Measurements from ENCODE around the gene TPM1. TPM values are rescaled to one million over a fixed set of nuclear protein-coding genes. Genes with fewer than 3 reads are reported as not detected.

Gene TPM1
- total and polyA plus RNA-seq, 10 of the 15 experiments (the other 5 are each of a cell fraction or from before 2014, with no cell fraction given): 0.43 to 10.0 (median 2.4) TPM

DNA sequence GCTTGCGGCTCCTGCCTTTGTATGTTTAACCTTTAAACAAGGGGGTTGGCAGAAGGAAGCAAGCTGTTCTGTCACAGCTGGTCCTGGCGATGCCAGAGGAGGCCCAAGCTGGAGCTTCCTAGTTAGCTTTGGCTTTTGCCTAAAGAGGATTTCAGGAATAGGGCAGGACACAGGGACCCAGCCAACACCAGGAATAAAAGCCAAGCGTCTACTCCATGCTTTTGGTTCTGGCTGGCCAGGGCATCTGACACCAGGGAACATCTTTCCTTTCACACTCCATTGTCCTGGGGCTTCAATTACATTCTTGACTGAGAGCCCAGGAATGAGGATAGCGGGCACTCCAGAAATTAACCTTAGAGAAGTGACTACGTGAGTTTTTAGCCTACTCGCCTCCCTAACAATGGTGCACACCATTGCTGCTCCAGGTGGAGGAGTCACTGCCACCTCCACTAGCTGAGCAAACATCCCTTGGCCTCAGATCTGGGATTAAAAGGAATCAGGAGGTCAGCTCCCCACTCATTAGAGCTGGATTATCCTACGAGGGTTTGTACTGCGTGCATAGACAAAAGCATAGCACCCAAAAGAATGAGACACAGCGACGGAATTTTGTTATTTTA lies 38.2 kb downstream of the TPM1 start:
- POLR2A ChIA-PET: no interaction called here
- SMC1A ChIA-PET (ENCODE audit: uncharacterized antibody, unreplicated experiment): no interaction called here
- TF ChIP-seq FOXM1 (IDR thresholded peaks at IDR 0.05; ENCODE audit: low read depth, low read length): no peak
- TF ChIP-seq MXI1 (IDR thresholded peaks at IDR 0.05; ENCODE audit: low read depth, low read length): no peak
- no peak for TF ChIP-seq NFYB (IDR thresholded peaks at IDR 0.05; ENCODE audit: insufficient read depth, low read depth, low read length)
- TF ChIP-seq NRF1 (conservative IDR thresholded peaks at IDR 0.05; ENCODE audit: low read depth, low read length): no peak
- TF ChIP-seq, protein P1, sequence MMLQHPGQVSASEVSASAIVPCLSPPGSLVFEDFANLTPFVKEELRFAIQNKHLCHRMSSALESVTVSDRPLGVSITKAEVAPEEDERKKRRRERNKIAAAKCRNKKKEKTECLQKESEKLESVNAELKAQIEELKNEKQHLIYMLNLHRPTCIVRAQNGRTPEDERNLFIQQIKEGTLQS (IDR thresholded peaks at IDR 0.05; ENCODE audit: borderline replicate concordance, extremely low read depth, low read depth, low read length): no peak
- TF ChIP-seq SMAD1 (IDR thresholded peaks at IDR 0.05; ENCODE audit: low read depth, partially characterized antibody): no peak
- TF ChIP-seq TARDBP (IDR thresholded peaks at IDR 0.05; ENCODE audit: borderline replicate concordance): no peak
- TF ChIP-seq, protein P2, sequence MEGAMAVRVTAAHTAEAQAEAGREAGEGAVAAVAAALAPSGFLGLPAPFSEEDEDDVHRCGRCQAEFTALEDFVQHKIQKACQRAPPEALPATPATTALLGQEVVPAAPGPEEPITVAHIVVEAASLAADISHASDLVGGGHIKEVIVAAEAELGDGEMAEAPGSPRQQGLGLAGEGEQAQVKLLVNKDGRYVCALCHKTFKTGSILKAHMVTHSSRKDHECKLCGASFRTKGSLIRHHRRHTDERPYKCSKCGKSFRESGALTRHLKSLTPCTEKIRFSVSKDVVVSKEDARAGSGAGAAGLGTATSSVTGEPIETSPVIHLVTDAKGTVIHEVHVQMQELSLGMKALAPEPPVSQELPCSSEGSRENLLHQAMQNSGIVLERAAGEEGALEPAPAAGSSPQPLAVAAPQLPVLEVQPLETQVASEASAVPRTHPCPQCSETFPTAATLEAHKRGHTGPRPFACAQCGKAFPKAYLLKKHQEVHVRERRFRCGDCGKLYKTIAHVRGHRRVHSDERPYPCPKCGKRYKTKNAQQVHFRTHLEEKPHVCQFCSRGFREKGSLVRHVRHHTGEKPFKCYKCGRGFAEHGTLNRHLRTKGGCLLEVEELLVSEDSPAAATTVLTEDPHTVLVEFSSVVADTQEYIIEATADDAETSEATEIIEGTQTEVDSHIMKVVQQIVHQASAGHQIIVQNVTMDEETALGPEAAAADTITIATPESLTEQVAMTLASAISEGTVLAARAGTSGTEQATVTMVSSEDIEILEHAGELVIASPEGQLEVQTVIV (IDR thresholded peaks at IDR 0.05; ENCODE audit: borderline replicate concordance, partially characterized antibody): no peak
- no peak for TF ChIP-seq NFIC (IDR thresholded peaks at IDR 0.05; ENCODE audit: low read depth, low read length)
- TF ChIP-seq, protein P3, sequence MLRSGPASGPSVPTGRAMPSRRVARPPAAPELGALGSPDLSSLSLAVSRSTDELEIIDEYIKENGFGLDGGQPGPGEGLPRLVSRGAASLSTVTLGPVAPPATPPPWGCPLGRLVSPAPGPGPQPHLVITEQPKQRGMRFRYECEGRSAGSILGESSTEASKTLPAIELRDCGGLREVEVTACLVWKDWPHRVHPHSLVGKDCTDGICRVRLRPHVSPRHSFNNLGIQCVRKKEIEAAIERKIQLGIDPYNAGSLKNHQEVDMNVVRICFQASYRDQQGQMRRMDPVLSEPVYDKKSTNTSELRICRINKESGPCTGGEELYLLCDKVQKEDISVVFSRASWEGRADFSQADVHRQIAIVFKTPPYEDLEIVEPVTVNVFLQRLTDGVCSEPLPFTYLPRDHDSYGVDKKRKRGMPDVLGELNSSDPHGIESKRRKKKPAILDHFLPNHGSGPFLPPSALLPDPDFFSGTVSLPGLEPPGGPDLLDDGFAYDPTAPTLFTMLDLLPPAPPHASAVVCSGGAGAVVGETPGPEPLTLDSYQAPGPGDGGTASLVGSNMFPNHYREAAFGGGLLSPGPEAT (IDR thresholded peaks at IDR 0.05; ENCODE audit: low read depth): no peak
- TF ChIP-seq RAD21 (IDR thresholded peaks at IDR 0.05; ENCODE audit: insufficient read depth, low read depth, low read length): no peak
- TF ChIP-seq, protein P4, sequence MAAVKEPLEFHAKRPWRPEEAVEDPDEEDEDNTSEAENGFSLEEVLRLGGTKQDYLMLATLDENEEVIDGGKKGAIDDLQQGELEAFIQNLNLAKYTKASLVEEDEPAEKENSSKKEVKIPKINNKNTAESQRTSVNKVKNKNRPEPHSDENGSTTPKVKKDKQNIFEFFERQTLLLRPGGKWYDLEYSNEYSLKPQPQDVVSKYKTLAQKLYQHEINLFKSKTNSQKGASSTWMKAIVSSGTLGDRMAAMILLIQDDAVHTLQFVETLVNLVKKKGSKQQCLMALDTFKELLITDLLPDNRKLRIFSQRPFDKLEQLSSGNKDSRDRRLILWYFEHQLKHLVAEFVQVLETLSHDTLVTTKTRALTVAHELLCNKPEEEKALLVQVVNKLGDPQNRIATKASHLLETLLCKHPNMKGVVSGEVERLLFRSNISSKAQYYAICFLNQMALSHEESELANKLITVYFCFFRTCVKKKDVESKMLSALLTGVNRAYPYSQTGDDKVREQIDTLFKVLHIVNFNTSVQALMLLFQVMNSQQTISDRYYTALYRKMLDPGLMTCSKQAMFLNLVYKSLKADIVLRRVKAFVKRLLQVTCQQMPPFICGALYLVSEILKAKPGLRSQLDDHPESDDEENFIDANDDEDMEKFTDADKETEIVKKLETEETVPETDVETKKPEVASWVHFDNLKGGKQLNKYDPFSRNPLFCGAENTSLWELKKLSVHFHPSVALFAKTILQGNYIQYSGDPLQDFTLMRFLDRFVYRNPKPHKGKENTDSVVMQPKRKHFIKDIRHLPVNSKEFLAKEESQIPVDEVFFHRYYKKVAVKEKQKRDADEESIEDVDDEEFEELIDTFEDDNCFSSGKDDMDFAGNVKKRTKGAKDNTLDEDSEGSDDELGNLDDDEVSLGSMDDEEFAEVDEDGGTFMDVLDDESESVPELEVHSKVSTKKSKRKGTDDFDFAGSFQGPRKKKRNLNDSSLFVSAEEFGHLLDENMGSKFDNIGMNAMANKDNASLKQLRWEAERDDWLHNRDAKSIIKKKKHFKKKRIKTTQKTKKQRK (IDR thresholded peaks at IDR 0.05; ENCODE audit: low read depth, low read length): no peak

More for the DNA sequence above, 38.2 kb downstream of the TPM1 start:
- intact Hi-C loops (cut with micrococcal nuclease; ENCODE audit: unreplicated experiment): no loop called here
- Histone ChIP-seq H3K27me3 (replicated peaks in 1 of 2; ENCODE audit: control insufficient read depth in 2 of 2, insufficient read depth in 2 of 2, low read length in 1 of 2) (no peaks in the 10 kb centered on the region), H3K9me3 (replicated peaks; ENCODE audit: control insufficient read depth, insufficient read depth, low read length) (no peaks in the 10 kb centered on the region), H2AFZ (ENCODE audit: control insufficient read depth, low read depth, low read length) (no peak overlapping the region), H3K36me3 (ENCODE audit: control insufficient read depth in 2 of 2, insufficient read depth in 2 of 2, low read length in 1 of 2) (no peaks in the 10 kb centered on the region), H3K4me3 (no peak overlapping the region), H3K79me2 (ENCODE audit: control insufficient read depth, insufficient read depth, low read length) (no peaks in the 10 kb centered on the region), H3K4me2 (ENCODE audit: control insufficient read depth, insufficient read depth) (no peak overlapping the region), H3K4me1 (ENCODE audit: control insufficient read depth, insufficient read depth, low read length) (peaks cover 9% of the 10 kb centered on the region), H3K27ac (ENCODE audit: control insufficient read depth, insufficient read depth) (no peak overlapping the region), H3K9ac (ENCODE audit: control insufficient read depth, insufficient read depth, low read length) (no peak overlapping the region), H4K20me1 (ENCODE audit: control insufficient read depth, insufficient read depth) (no peaks in the 10 kb centered on the region; the same call in 1 of the 2 replicates)
- no TSS peak for BruUV-seq (replicated peaks)
- ChIA-PET CTCF (interaction anchor here (1.1 to 1.3 kb wide), 2 partner anchors 12 to 34 kb away, joined by 3 to 4 read pairs; no protein-coding TSS in a partner anchor), RAD21 (ENCODE audit: unreplicated experiment) (no interaction called here)
- WGBS (ENCODE audit: insufficient coverage, insufficient replicate concordance, low lambda C conversion rate, missing lambda C conversion rate): 75% methylated on average over 10 of the region's 10 CpGs
- in situ Hi-C loops (cut with MboI): loop anchor here (10.0 kb wide), 1 partner anchor 306 kb away; no protein-coding TSS in a partner anchor
- no peak for FAIRE-seq
- DNase-seq (ENCODE audit: low read depth, low spot score): no peak
- ATAC-seq: no peak

Data from GM12878 (cell line).